MCF 10A (cell line): Measurements from ENCODE around the gene MRPL16. TPM values are rescaled to one million over a fixed set of nuclear protein-coding genes. Genes with fewer than 3 reads are reported as not detected.

Source experiments
- BruUV-seq: library from RNA; stranded (reverse); fragments of 400-500 nt; replicated peaks from 2 replicates; lab custom pipeline; 2021; lab: Mats Ljungman, UMichigan
- CTCF ChIA-PET: fragments of 300-600 bp; sonication (Branson Sonifier 250); formaldehyde crosslinking; extraction: SDS; loops from one replicate; lab custom pipeline; 2021; ENCODE audit warnings: antibody characterized with exemption, inconsistent platforms; lab: Yijun Ruan, JAX
- POLR2A ChIA-PET: fragments of 300-600, 350-650 bp; sonication (Branson Sonifier 250); formaldehyde crosslinking; extraction: SDS; loops from one replicate; lab custom pipeline; 2020; ENCODE audit warnings: antibody characterized with exemption, inconsistent platforms; lab: Yijun Ruan, JAX
- DNase-seq: peaks from one replicate; pipeline ENCODE4 v3.0.0-alpha.2; 2018; ENCODE audit not compliant: unreplicated experiment
- H3K27ac Mint-ChIP-seq: one replicate; pipeline ENCODE4 v1.8.0; 2022; ENCODE audit warnings: mild to moderate bottlenecking, low read depth, mixed read lengths; ENCODE audit not compliant: unreplicated experiment
- H3K27me3 Mint-ChIP-seq: one replicate; pipeline ENCODE4 v1.8.0; 2022; ENCODE audit warnings: mixed read lengths; ENCODE audit not compliant: insufficient read depth, unreplicated experiment
- H3K36me3 Mint-ChIP-seq: one replicate; pipeline ENCODE4 v1.8.0; 2022; ENCODE audit warnings: mild to moderate bottlenecking, moderate library complexity, mixed read lengths; ENCODE audit not compliant: insufficient read depth, unreplicated experiment
- H3K4me1 Mint-ChIP-seq: one replicate; pipeline ENCODE4 v1.8.0; 2022; ENCODE audit warnings: mixed read lengths; ENCODE audit not compliant: insufficient read depth, unreplicated experiment
- H3K4me3 Mint-ChIP-seq: one replicate; pipeline ENCODE4 v1.8.0; 2022; ENCODE audit warnings: mild to moderate bottlenecking, moderate library complexity, mixed read lengths; ENCODE audit not compliant: unreplicated experiment
- H3K9me3 Mint-ChIP-seq: one replicate; pipeline ENCODE4 v1.8.0; 2022; ENCODE audit warnings: mixed read lengths; ENCODE audit not compliant: unreplicated experiment
- CTCF ChIP-seq: fragments of 200-600 bp; IDR thresholded peaks from one replicate; pipeline ENCODE4 v1.8.0; 2022; ENCODE audit warnings: antibody characterized with exemption, mild to moderate bottlenecking; ENCODE audit not compliant: unreplicated experiment
- intact Hi-C: fragments of 100-400 bp; cut with micrococcal nuclease; formaldehyde crosslinking; loops from 2 replicates; pipeline ENCODE4 v1.14.1; 2022
- total RNA-seq: library from RNA; stranded (reverse); gene quantifications from 2 replicates; pipeline ENCODE4 v1.2.3, GENCODE V29; 2022

Gene MRPL16
- total RNA-seq, 1 experiment from 2014 or later = 39.8 TPM

- Mint-ChIP-seq H3K27me3 (no peaks in the 10 kb centered on the region), H3K36me3 (no peaks in the 10 kb centered on the region), H3K9me3 (no peaks in the 10 kb centered on the region), H3K27ac (no peak overlapping the region), H3K4me3 (no peak overlapping the region), H3K4me1 (peaks cover 7% of the 10 kb centered on the region)
- TF ChIP-seq CTCF = no peak
- ChIA-PET POLR2A (interaction anchor here (0.6 to 0.7 kb wide), 2 partner anchors 11 to 177 kb away, joined by 3 to 4 read pairs; no protein-coding TSS in a partner anchor), CTCF (interaction anchor here (1.0 to 2.9 kb wide), 4 partner anchors 10 to 35 kb away, joined by 3 to 13 read pairs (median 4); partner anchors contain the start of gene STX3)
- DNase-seq = no peak
- intact Hi-C loops = no loop called here
- BruUV-seq = no TSS peak
These were observed 43.9 kb downstream of the MRPL16 start for GRCh38 chr11:59766542-59767224.

DNA sequence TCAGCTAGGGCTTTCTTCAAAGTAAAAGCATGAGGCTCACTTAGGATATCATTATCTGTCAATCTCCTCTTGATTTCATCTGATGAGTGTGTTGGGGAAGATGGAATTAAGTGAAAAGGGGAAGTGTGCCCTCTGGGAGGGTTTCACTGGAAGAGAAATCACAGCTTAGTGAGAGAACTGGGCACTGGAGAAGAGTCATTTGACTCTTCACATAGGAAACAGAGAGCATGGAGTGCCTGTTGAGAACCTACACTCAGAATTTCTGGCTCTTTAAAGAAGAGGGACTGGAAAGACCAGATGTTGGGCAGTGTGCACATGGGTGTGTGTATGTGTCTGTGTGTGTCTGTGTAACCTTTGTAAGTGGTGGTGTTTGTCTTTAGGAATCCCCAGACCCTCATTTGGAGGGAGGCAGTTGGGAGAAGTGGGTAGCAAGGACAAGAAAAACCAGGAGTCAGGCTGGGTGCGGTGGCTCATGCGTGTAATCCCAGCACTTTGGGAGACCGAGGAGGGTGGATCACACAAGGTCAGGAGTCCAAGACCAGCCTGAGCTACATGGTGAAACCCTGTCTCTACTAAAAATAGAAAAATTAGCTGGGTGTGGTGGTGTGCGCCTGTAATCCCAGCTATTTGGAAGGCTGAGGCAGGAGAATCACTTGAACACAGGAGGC is 45.4 kb downstream of the MRPL16 start:
- Mint-ChIP-seq H3K27me3 (no peaks in the 10 kb centered on the region), H3K4me3 (no peak overlapping the region), H3K27ac (no peak overlapping the region), H3K9me3 (no peaks in the 10 kb centered on the region), H3K4me1 (peaks cover 7% of the 10 kb centered on the region), H3K36me3 (no peaks in the 10 kb centered on the region)
- TF ChIP-seq CTCF = no peak
- ChIA-PET CTCF (interaction anchor here (1.3 to 2.9 kb wide), 3 partner anchors 10 to 37 kb away, joined by 3 to 13 read pairs (median 6); partner anchors contain the start of gene STX3), POLR2A (no interaction called here)
- no TSS peak for BruUV-seq
- DNase-seq = no peak
- intact Hi-C loops = no loop called here

DNA sequence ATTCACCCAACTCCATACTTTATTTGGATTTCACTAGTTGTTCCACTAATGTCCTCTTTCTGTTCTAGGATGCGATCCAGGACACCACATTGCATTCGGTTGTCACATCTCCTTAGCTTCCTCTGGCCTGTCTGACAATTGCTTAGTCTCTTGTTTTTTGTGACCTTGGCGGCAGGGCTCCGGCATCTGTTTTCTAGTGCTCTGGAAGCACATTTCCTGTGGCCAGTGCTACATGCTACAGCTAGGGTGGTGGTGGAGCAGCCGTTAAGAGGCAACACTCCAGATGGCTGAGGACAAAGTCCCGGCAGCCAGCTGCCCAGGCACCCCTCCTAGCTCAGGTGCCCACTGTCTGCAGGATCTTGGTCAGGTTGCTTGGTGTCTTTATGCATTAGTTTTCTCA is 48.6 kb downstream of the MRPL16 start:
- Mint-ChIP-seq H3K27ac (no peak overlapping the region), H3K4me1 (peaks cover 10% of the 10 kb centered on the region)

More for the DNA sequence above, 48.6 kb downstream of the MRPL16 start:
- Mint-ChIP-seq H3K4me3 (no peak overlapping the region), H3K27me3 (no peaks in the 10 kb centered on the region), H3K36me3 (no peaks in the 10 kb centered on the region), H3K9me3 (no peaks in the 10 kb centered on the region)
- ChIA-PET POLR2A (interaction anchor here (0.9 to 1.3 kb wide), 2 partner anchors 10 to 12 kb away, joined by 3 read pairs; no protein-coding TSS in a partner anchor), CTCF (interaction anchor here (0.6 to 0.7 kb wide), 2 partner anchors 27 to 28 kb away, joined by 3 read pairs; no protein-coding TSS in a partner anchor)
- intact Hi-C loops = no loop called here
- TF ChIP-seq CTCF = no peak
- BruUV-seq = no TSS peak
- no peak for DNase-seq
